GM19372 (cell line): ENCODE measurements around the gene MEGF11.

ENCODE experiments used
- ATAC-seq: cut with Tn5 transposase; IDR thresholded peaks from one replicate; pipeline ENCODE4 v1.9.1; 2021; ENCODE audit warnings: mild to moderate bottlenecking, low read depth, moderate library complexity; ENCODE audit not compliant: unreplicated experiment

MEGF11 gene

GRCh38 chr15:66043264-66043663, 210.3 kb downstream of the MEGF11 start:
- no peak for ATAC-seq

GRCh38 chr15:66042624-66043023, 210.9 kb downstream of the MEGF11 start:
- ATAC-seq, result no peak

- no peak for ATAC-seq
Measured at GRCh38 chr15:66041276-66041675, 212.3 kb downstream of the MEGF11 start.

GRCh38 chr15:66040211-66040892, 213.2 kb downstream of the MEGF11 start:
- ATAC-seq, result no peak

- ATAC-seq, result no peak
Measured at GRCh38 chr15:66039117-66039871, 214.3 kb downstream of the MEGF11 start.

GRCh38 chr15:66038387-66039116, 215.0 kb downstream of the MEGF11 start:
- no peak for ATAC-seq

GRCh38 chr15:66036859-66037258, 216.7 kb downstream of the MEGF11 start:
- ATAC-seq, result no peak

- ATAC-seq, result no peak
Measured at GRCh38 chr15:66035901-66036300, 217.6 kb downstream of the MEGF11 start.

- ATAC-seq, result no peak
Measured at GRCh38 chr15:66033143-66033542, 220.4 kb downstream of the MEGF11 start.

- no peak for ATAC-seq
Measured at GRCh38 chr15:66032006-66032405, 221.5 kb downstream of the MEGF11 start.

- ATAC-seq, result no peak
Measured at GRCh38 chr15:66030650-66031049, 222.9 kb downstream of the MEGF11 start.

- no peak for ATAC-seq
Measured at GRCh38 chr15:66029650-66030049, 223.9 kb downstream of the MEGF11 start.

GRCh38 chr15:66027268-66027805, 226.2 kb downstream of the MEGF11 start:
- no peak for ATAC-seq

- ATAC-seq, result no peak
Measured at GRCh38 chr15:66025972-66026371, 227.6 kb downstream of the MEGF11 start.

GRCh38 chr15:66025015-66025452, 228.5 kb downstream of the MEGF11 start:
- no peak for ATAC-seq

- no peak for ATAC-seq
Measured at GRCh38 chr15:66024116-66024515, 229.4 kb downstream of the MEGF11 start.

- ATAC-seq, result no peak
Measured at GRCh38 chr15:66023311-66023972, 230.1 kb downstream of the MEGF11 start.

- no peak for ATAC-seq
Measured at GRCh38 chr15:66022163-66022525, 231.4 kb downstream of the MEGF11 start.

GRCh38 chr15:66021496-66022162, 231.9 kb downstream of the MEGF11 start:
- ATAC-seq, result no peak

- no peak for ATAC-seq
Measured at GRCh38 chr15:66019826-66020398, 233.6 kb downstream of the MEGF11 start.
